Activated T-cell treated with anti-CD3 and anti-CD28 coated beads, Interleukin-2, amount 50 U/mL, for 1 hour (primary cell): ENCODE measurements around the gene ALDH6A1.
"Not testable (repeated sequence)": the region's sequence is repeated elsewhere in the genome, so short reads cannot be mapped to it uniquely, and the experiment has no call there.

Experiments
- DNase-seq: peaks from one replicate; pipeline ENCODE4 v3.0.0-alpha.2; 2020

Gene ALDH6A1

DNA sequence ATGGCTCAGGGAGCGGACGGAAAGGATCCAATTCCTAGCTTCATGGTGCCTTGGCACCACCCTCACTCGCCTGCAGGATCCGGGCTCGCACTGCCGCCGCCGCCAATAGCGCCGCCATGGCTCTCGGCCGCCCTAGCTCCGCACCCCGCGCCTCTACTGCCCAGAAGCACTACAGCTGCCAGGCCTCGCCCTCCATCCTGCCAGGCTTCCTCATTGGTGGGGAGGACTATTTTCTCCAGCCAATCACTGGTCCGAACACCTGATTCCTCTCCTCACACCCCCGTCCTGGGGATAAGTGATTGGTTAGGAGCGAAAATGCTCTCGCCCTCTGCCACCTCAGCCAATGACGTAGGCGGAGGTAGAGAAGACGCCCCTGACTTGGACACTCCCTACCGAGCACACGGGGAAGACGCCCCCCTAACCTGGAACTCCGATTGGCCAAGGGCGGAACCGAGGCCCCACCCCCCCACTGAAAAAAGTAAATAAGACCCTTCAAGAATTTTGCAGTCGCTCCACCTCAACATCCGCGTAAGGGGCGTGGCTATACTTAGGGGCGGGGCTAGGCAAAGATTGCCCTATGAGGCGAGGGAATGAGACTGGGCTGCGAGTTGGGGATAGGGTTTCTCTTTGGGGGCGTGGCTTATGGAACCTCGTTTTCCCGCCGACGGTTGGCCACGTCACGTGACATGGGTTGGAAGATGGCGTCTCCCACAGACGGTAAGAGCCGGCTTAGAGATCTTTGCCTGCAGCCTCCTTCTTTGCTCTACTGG is at the start of gene ALDH6A1, which contains the start of gene LIN52:
TSS of gene ALDH6A1 (minus strand) at position 177 of the 770 bp plus-strand sequence. CDS start at position 118, 59 bp downstream.
TSS of gene LIN52 (plus strand) at position 680 of the 770 bp plus-strand sequence. CDS start at position 699, 19 bp downstream.
- peak; percentile 100 for DNase-seq

- DNase-seq, result no peak
These were observed 43.4 kb upstream of the ALDH6A1 start for GRCh38 chr14:74127634-74128033.

DNA sequence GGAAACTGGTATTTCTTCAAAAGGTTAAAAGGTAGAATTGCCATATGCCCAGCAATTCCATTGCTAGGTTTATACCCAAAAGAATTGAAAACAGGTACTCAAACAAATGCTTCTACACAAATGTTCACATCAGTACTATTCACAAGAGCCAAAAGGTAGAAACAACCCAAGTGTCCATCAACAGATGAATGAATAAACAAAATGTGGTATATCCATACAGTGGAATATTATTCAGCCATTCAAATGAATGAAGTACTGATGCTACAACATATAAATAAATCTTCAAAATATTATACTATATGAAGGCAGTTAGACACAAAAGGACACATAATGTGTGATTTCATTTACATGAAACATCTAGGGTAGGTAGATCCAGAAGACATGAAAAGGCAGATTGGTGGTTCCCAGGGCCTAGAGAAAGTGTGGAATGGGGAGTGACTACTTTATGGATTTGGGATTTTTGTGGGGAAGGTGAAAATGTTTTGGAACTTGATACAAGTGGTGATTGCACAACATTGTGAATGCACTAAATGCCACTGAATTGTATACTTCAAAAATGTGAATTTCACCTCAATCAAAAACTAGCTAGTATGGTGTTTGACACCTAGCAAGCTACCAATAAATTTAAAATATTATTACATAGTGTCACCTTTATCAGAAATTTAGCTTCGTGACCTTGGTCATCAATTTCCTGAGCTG is 42.2 kb upstream of the ALDH6A1 start:
- DNase-seq, result no peak

DNA sequence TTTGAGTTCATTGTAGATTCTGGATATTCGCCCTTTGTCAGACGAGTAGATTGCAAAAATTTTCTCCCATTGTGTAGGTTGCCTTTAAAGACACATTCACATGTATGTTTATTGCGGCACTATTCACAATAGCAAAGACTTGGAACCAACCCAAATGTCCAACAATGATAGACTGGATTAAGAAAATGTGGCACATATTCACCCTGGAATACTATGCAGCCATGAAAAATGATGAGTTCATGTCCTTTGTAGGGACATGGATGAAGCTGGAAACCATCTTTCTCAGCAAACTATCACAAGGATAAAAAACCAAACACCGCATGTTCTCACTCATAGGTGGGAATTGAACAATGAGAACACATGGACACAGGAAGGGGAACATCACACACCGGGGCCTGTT is 41.2 kb upstream of the ALDH6A1 start:
- not testable (repeated sequence) for DNase-seq

DNA sequence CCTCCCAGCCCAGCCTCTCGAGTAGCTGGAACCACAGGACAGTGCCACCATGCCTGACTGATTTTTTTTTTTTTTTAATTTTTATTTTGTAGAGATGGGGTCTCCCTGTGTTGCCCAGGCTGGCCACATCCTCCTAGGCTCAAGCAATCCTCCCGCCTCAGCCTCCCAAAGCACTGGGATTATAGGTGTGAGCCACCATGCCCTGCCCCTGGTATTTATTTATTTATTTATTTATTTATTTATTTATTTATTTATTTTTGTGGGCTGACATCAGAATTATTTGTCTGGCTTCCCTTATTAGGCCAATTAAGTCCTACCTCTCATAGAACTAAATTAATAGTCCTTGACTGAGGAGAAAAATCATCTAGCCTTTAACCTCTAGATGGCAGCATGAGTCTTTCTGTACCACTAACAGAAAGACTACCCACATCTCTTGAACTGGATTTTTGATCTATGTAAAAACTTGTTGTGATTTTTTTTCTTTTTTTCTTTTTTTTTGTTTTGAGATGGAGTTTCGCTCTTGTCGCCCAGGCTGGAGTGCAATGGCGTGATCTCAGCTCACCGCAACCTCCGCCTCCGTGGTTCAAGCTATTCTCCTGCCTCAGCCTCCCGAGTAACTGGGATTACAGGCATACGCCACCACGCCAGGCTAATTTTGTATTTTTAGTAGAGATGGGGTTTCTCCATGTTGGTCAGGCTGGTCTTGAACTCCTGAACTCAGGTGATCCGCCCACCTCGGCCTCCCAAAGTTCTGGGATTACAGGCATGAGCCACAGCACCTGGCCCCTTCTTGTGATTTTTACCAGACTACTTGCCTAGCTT is 27.4 kb upstream of the ALDH6A1 start:
- not testable (repeated sequence) for DNase-seq

- no peak for DNase-seq
These were observed 25.1 kb upstream of the ALDH6A1 start for GRCh38 chr14:74109369-74109768.

DNA sequence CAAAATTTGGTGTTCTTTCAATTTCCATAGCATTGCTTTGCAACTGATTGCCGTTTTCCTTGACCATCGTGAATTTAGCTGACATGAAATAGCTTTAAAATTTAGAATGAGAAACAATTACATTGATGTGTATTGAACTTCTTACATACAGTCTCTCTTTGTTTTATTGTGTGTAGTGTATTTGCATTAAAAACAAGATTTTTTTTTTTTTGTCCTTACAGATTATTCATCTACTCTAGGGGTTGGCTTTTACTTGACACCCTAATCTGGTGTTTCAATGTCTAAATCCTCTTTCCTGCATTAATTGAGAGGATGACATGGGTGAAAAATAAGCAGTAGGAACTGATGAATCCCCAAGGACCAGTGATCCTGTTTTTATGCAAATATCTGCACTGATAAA is 21.1 kb upstream of the ALDH6A1 start:
- no peak for DNase-seq

DNA sequence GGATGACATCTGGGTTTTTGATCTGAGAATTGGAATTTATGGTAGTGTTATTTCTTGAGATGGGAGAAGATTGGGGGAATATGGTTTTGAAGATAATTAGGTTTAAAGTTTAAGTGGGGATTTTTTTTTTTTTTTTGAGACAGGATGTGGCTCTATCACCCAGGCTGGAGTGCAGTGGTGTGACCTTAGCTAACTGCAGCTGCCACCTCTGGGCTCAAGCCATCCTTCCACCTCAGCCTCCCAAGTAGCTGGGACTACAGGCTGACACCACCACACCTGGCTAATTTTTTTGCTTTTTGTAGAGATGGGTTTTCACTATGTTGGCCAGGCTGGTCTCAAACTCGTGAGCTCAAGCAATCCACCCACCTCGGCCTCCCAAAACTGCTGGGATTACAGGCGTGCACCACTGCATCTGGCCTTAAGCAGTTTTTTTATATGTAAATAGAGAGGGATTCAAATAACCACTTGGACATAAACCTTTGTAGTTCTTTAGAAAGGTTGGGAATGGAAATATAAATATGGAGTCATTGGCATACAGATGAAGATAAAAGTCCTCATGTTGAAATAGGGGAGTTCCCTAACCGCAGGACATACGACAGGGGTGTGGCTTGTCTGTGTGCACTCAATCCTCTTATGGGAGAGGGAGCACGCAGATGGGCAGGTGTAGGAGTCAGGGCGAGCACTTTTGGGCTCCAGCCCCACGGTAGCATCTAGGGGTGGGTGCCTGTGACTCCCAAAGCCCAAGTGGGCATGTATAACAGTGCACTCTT is 5.2 kb upstream of the ALDH6A1 start:
- DNase-seq, result no peak

GRCh38 chr14:74085828-74086227 is 1.6 kb upstream of the ALDH6A1 start:
- no peak for DNase-seq

GRCh38 chr14:74085047-74085637 is 889 bp upstream of the ALDH6A1 start:
- DNase-seq, result no peak

- no peak for DNase-seq
These were observed 423 bp downstream of the ALDH6A1 start for GRCh38 chr14:74083784-74084276.

DNA sequence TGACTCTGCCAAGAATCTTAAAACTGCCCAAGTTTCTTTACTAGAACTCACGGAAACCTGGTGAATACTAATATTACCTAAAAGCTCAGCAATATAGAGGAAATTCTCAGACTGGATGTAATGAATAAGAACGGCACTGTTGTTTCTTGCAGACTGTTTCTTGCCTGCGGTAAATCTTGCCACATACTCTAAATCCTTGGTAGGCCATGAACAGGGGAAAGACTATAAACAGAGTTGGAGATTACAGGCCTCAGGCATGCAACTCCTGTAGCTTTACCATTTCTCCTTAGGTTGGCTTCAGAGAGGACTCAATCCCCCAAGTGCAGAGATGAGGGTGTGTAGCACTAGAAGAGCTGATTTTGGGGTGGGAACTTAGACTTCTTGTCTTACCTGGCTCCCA is 1.1 kb downstream of the ALDH6A1 start:
- no peak for DNase-seq

- DNase-seq, result no peak
These were observed 2.8 kb downstream of the ALDH6A1 start for GRCh38 chr14:74081491-74081890.

GRCh38 chr14:74080820-74081460 is 3.3 kb downstream of the ALDH6A1 start:
- DNase-seq, result no peak

DNA sequence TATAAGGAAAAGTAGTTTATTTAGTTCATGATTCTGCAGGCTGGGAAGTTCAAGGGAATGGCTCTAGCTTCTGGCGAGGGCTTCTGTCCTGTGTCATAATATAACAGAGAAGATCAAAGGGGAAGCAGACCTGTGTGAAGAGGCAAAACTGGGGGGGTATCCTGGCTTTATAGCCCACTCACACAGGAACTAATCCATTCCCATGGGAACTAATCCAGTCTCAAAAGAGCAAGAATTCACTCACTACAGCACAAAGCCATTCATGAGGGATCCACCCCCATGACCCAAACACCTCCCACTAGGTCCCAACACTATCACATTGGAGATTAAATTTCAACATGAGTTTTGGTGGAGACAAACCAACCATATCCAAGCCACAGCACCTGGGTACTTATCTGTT is 6.9 kb downstream of the ALDH6A1 start:
- DNase-seq, result no peak

DNA sequence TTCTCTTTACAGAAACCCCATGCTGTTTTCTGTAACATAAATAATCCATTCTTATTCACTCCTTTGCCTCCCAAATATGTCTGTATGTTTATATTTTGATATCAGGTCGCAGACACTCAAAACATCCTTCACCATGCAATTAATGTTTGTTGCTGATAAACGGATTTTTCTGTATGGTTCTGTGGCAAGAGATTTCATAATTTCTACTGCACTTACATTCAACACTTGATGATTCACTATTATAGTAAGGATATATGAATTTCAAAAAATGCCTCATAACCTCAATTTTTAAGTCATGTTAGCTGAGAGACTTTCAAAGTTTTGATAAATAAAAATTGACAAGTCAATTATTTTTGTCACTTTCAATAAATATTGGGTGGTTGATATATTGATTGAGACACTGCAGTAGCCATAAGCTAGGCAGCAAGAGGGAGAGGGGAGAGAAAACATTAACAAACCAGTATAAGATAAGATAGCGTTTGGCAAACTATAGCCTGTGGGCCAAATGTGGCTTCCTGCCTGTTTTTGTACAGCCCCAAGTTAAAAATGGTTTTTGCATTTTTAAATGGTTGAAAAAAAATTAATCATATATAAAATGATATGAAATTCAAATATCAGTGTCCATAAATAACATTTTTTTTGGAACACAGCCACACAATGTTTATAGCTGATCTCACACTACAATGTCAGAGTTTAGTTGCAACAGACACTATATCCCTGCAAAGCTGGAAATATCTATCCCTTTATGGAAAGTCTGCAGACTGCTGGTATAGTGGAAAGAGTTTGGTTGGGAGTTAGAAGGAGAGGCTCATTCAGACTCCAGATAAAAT is 18.3 kb downstream of the ALDH6A1 start:
- no peak for DNase-seq

- no peak for DNase-seq
These were observed 19.4 kb downstream of the ALDH6A1 start for GRCh38 chr14:74064883-74065282.

DNA sequence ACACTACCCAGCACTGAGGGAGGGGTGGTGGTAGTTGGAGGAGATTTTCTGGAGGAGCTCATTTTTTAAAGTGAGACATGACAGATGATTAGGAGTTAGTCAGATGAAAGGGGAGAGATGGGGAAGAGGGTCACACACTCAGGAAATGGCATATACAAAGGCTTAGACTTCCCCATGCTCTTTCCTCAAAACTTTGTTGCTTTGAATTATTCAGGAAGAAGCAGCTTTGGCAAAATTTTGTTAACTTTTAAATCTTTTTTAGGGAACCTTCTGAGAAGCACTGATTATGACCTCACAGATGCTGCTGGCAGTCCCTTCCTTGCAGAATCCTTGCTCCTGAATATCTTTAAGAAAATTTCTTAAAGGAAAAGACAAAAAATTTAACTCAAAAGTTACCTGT is 19.8 kb downstream of the ALDH6A1 start:
- DNase-seq, result no peak

GRCh38 chr14:74062809-74063150 is 21.5 kb downstream of the ALDH6A1 start:
- no peak for DNase-seq

- DNase-seq, result no peak
These were observed 34.3 kb downstream of the ALDH6A1 start for GRCh38 chr14:74049876-74050495.
